ENCODE data around the gene ZNF256.

DNA sequence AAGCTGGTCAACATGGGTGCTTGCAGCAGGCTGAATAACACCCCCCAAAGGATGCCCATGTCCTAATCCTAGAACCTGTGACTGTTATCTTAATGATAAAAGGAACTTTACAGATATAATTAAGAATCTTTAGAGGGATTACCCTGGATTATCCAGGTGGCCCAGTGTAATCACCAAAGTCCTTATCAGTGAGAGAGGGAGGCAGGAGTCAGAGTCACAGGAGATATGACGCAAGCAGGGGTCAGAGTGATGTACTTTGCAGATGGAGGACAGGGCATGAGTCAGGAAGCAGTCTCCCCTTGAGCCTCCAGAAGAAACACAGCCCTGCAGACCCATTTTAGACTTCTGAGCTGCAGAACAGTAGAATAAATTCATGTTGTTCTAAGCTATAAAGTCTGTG lies 45.3 kb upstream of the ZNF256 start:
- no peak for TF ChIP-seq TAF1 (IDR thresholded peaks at IDR 0.05; ENCODE audit: low read depth, low read length)
- TF ChIP-seq POLR2AphosphoS5 (IDR thresholded peaks at IDR 0.05; ENCODE audit: low read depth, low read length): no peak
- TF ChIP-seq POLR2A (IDR thresholded peaks at IDR 0.05; ENCODE audit: low read depth, low read length): no peak
- no peak for TF ChIP-seq SPI1 (IDR thresholded peaks at IDR 0.05; ENCODE audit: low read depth, low read length)

Data from GM12891 (cell line).